Mesendoderm (in vitro differentiated cells): Measurements from ENCODE around the gene WWC1.
A peak's percentile ranks its signal among the peaks of the same experiment; 100 is the strongest.

ENCODE experiments used
- DNase-seq: peaks from one replicate; pipeline ENCODE4 v3.0.0; 2013
- H2AK5ac ChIP-seq: 2 replicates; pipeline ENCODE4 v1.6.1; 2013; ENCODE audit warnings: low read length, inconsistent platforms
- H2BK120ac ChIP-seq: 2 replicates; pipeline ENCODE4 v1.6.1; 2013; ENCODE audit warnings: low read depth, mild to moderate bottlenecking, low read length, moderate library complexity, mixed read lengths
- H2BK15ac ChIP-seq: replicated peaks from 2 replicates; pipeline ENCODE4 v1.6.1; 2013; ENCODE audit warnings: low read depth, mild to moderate bottlenecking, moderate library complexity
- H2BK5ac ChIP-seq: 2 replicates; pipeline ENCODE4 v1.6.1; 2013; ENCODE audit warnings: low read length, inconsistent platforms
- H3K18ac ChIP-seq: 2 replicates; pipeline ENCODE4 v1.6.1; 2013; ENCODE audit warnings: mild to moderate bottlenecking, low read length, mixed read lengths
- H3K23ac ChIP-seq: one replicate; pipeline ENCODE4 v1.6.1; 2013; ENCODE audit warnings: low read length
- H3K27ac ChIP-seq: 2 replicates; pipeline ENCODE4 v1.5.1; 2013; ENCODE audit warnings: low read depth, mild to moderate bottlenecking, inconsistent platforms, low read length, moderate library complexity
- H3K27me3 ChIP-seq: 2 replicates; pipeline ENCODE4 v1.6.1; 2013; ENCODE audit warnings: low read length, control low read depth, mild to moderate bottlenecking, inconsistent platforms; ENCODE audit not compliant: insufficient read depth, poor library complexity
- H3K36me3 ChIP-seq: 2 replicates; pipeline ENCODE4 v1.6.1; 2013; ENCODE audit warnings: low read length, inconsistent platforms; ENCODE audit not compliant: control insufficient read depth, insufficient read depth
- H3K4ac ChIP-seq: one replicate; pipeline ENCODE4 v1.6.1; 2013; ENCODE audit warnings: low read depth, mild to moderate bottlenecking, low read length, moderate library complexity
- H3K4me1 ChIP-seq: 2 replicates; pipeline ENCODE4 v1.6.1; 2013; ENCODE audit warnings: low read depth, low read length, inconsistent platforms; ENCODE audit not compliant: control insufficient read depth
- H3K4me2 ChIP-seq: 2 replicates; pipeline ENCODE4 v1.6.1; 2013; ENCODE audit warnings: low read length
- H3K4me3 ChIP-seq: 2 replicates; pipeline ENCODE4 v1.5.1; 2013; ENCODE audit warnings: mild to moderate bottlenecking, low read length
- H3K56ac ChIP-seq: one replicate; pipeline ENCODE4 v1.6.1; 2013; ENCODE audit warnings: low read length
- H3K79me1 ChIP-seq: 2 replicates; pipeline ENCODE4 v1.6.1; 2013; ENCODE audit warnings: low read length, inconsistent platforms
- H3K79me2 ChIP-seq: 2 replicates; pipeline ENCODE4 v1.6.1; 2013; ENCODE audit warnings: mild to moderate bottlenecking, low read length; ENCODE audit not compliant: control insufficient read depth, insufficient read depth
- H3K9ac ChIP-seq: 2 replicates; pipeline ENCODE4 v1.6.1; 2013; ENCODE audit warnings: low read length, inconsistent platforms
- H4K5ac ChIP-seq: one replicate; pipeline ENCODE4 v1.6.1; 2013; ENCODE audit warnings: low read length
- H4K8ac ChIP-seq: one replicate; pipeline ENCODE4 v1.6.1; 2013; ENCODE audit warnings: low read depth, mild to moderate bottlenecking, control low read depth, low read length, moderate library complexity
- WGBS: extraction: QIAGEN DNeasy Blood & Tissue Kit; methylation state at CpG from one replicate; pipeline ENCODE4 v1.1.7; 2013; ENCODE audit warnings: low lambda C conversion rate, missing lambda C conversion rate; ENCODE audit not compliant: insufficient coverage; ENCODE audit errors: extremely low coverage; 5-methylcytosine and 5-hydroxymethylcytosine counted together

WWC1 gene

GRCh38 chr5:168356171-168356570 lies 64.7 kb downstream of the WWC1 start:
- Histone ChIP-seq H3K36me3 (no peaks in the 10 kb centered on the region), H3K18ac (no peak overlapping the region), H3K27ac (no peak overlapping the region), H2BK120ac (no peak overlapping the region), H2BK15ac (no peak overlapping the region), H3K9ac (no peak overlapping the region), H2BK5ac (no peak overlapping the region), H3K56ac (no peak overlapping the region), H3K79me2 (peaks cover 7% of the 10 kb centered on the region), H2AK5ac (no peak overlapping the region), H3K79me1 (peaks cover 16% of the 10 kb centered on the region), H3K4me1 (peaks cover 4% of the 10 kb centered on the region), H4K5ac (no peak overlapping the region), H3K4ac (no peak overlapping the region), H3K27me3 (no peaks in the 10 kb centered on the region), H3K23ac (no peak overlapping the region), H3K4me2 (no peak overlapping the region), H3K4me3 (no peak overlapping the region), H4K8ac (no peak overlapping the region)
- WGBS: no CpG with 5 or more reads among the region's 13 CpGs
- no peak for DNase-seq

DNA sequence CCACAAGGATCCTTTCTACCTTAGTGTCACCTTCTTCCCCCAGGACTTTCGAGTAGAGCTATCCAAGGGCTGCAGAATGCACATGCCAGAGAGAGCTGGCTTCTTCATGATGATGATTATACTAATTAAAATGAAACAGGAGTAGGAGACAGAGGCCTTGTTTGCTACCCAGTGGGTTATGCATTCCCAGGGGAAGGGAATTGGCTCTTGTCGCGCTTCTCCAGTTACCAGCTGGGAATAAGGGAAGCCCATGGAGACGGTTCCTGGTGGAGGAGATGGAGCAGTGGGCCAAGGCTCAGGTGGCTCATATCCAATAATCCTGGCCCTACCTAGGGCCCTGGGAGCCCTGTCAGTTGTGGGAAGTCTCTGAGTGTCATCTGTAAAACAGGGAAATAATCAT lies 65.1 kb downstream of the WWC1 start:
- no peak overlapping the region for H2BK120ac ChIP-seq
- H3K18ac ChIP-seq: no peak overlapping the region
- H4K8ac ChIP-seq: no peak overlapping the region
- no CpG with 5 or more reads among the region's 4 CpGs for WGBS
- no peak overlapping the region for H3K9ac ChIP-seq
- no peak overlapping the region for H3K4ac ChIP-seq
- no peak overlapping the region for H2AK5ac ChIP-seq
- no peak overlapping the region for H4K5ac ChIP-seq
- H3K36me3 ChIP-seq: no peaks in the 10 kb centered on the region
- no peak for DNase-seq
- H3K4me1 ChIP-seq: peaks cover 4% of the 10 kb centered on the region
- no peak overlapping the region for H3K4me2 ChIP-seq
- H2BK5ac ChIP-seq: no peak overlapping the region
- peaks cover 5% of the 10 kb centered on the region for H3K79me2 ChIP-seq
- no peaks in the 10 kb centered on the region for H3K27me3 ChIP-seq
- H3K27ac ChIP-seq: no peak overlapping the region
- no peak overlapping the region for H3K23ac ChIP-seq
- no peak overlapping the region for H3K56ac ChIP-seq
- no peak overlapping the region for H3K4me3 ChIP-seq
- H3K79me1 ChIP-seq: peaks cover 16% of the 10 kb centered on the region
- H2BK15ac ChIP-seq: no peak overlapping the region

- Histone ChIP-seq H4K8ac (no peak overlapping the region), H2BK15ac (no peak overlapping the region), H3K9ac (no peak overlapping the region), H3K79me1 (peaks cover 20% of the 10 kb centered on the region), H3K36me3 (no peaks in the 10 kb centered on the region), H3K56ac (no peak overlapping the region), H3K79me2 (peaks cover 5% of the 10 kb centered on the region), H2BK5ac (no peak overlapping the region), H3K27me3 (no peaks in the 10 kb centered on the region), H3K4me2 (no peak overlapping the region), H3K23ac (no peak overlapping the region), H2BK120ac (no peak overlapping the region), H2AK5ac (no peak overlapping the region), H4K5ac (no peak overlapping the region), H3K4me1 (peaks cover 4% of the 10 kb centered on the region), H3K18ac (no peak overlapping the region), H3K4me3 (no peak overlapping the region), H3K4ac (no peak overlapping the region), H3K27ac (no peak overlapping the region)
- DNase-seq: no peak
- WGBS: no CpG with 5 or more reads among the region's 3 CpGs
Observed at GRCh38 chr5:168357876-168358275, 66.4 kb downstream of the WWC1 start.

DNA sequence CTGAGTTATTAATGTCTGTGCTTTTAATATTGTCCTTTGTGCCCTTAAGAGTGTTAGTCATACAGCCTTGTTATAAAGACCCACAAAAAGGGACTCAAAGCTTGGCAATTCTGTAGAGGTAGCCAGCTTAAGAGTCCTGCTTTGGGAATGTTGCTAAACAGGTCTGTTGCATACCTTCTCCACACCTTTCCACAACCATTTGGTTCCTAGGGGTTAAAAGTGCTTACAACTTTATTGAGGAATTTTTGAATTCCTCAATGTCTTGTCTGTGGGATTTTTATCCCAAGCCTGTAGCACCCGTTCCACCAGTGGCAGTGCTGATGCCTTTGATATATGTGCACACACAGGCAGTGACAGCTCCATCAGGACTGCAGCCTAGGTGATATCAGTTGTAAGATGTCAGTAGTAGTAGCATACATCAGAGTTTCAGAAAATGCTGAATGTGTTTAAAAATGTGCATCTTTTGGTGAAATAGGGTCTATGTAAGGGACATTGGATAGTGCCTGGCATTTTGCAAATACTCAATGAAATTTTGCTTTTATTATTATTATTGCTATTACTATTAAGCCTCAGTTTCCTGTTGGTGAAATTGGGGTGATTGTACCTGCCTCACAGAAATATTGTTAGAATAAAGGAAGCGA lies 68.5 kb downstream of the WWC1 start:
- Histone ChIP-seq H3K9ac (no peak overlapping the region), H3K4ac (no peak overlapping the region), H3K36me3 (no peaks in the 10 kb centered on the region), H2BK5ac (no peak overlapping the region), H2AK5ac (no peak overlapping the region), H3K4me2 (no peak overlapping the region), H4K8ac (no peak overlapping the region), H3K23ac (no peak overlapping the region), H3K18ac (no peak overlapping the region), H3K4me1 (peaks cover 13% of the 10 kb centered on the region), H3K4me3 (no peak overlapping the region), H3K27me3 (no peaks in the 10 kb centered on the region), H3K27ac (no peak overlapping the region), H3K79me1 (peaks cover 18% of the 10 kb centered on the region), H3K79me2 (peaks cover 5% of the 10 kb centered on the region), H4K5ac (no peak overlapping the region), H2BK120ac (no peak overlapping the region), H3K56ac (no peak overlapping the region), H2BK15ac (no peak overlapping the region)
- WGBS: no CpG with 5 or more reads among the region's 2 CpGs
- peak; percentile 92 for DNase-seq

DNA sequence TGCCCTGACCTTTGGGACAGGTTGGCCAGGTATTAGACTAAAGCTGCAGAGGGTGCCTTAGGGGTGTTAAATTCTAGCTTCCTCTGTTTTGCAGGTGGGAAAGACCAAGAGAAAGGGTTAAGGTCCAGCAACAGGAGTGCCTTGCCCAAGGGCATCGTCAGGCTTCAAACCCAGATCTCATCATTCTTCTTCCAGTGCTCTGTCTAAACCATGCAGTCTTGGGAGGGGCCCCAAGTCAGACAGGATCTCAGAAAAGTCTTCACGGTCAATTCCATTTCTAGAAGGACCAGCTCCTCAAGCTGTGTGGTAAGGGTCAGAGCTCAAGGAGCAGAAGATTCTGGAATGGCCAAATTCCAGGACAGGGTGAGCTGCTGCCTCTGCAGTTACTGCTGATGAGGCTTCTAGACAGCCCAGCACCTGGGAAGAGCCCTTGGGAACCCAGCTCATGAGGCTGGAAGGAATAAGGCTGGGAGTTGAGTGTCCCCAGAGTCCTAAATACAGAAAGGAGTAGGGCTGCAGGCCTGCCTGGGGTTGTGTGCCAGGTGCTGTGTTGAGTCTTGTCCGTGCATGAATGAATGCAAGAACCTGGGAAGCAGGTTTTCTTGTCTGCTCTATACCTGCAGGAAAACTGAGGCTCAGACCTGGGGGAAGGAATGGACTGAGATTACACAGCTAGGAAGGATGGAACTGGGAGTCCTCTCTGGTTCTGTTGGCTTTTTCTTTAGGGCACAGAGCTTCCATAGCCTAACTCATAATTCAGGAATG lies 69.3 kb downstream of the WWC1 start:
- H4K8ac ChIP-seq: no peak overlapping the region
- peaks cover 5% of the 10 kb centered on the region for H3K79me2 ChIP-seq
- no peak overlapping the region for H3K18ac ChIP-seq
- WGBS: no CpG with 5 or more reads among the region's 3 CpGs
- DNase-seq: no peak
- no peak overlapping the region for H3K4me3 ChIP-seq
- no peak overlapping the region for H3K27ac ChIP-seq
- H3K4me1 ChIP-seq: peaks cover 15% of the 10 kb centered on the region
- no peak overlapping the region for H2BK5ac ChIP-seq
- H3K9ac ChIP-seq: no peak overlapping the region
- H2BK15ac ChIP-seq: no peak overlapping the region
- no peak overlapping the region for H3K23ac ChIP-seq
- H3K4me2 ChIP-seq: no peak overlapping the region
- no peak overlapping the region for H2AK5ac ChIP-seq
- H4K5ac ChIP-seq: no peak overlapping the region
- H3K79me1 ChIP-seq: peaks cover 17% of the 10 kb centered on the region
- no peaks in the 10 kb centered on the region for H3K36me3 ChIP-seq
- H3K27me3 ChIP-seq: no peaks in the 10 kb centered on the region
- H2BK120ac ChIP-seq: no peak overlapping the region
- no peak overlapping the region for H3K56ac ChIP-seq
- H3K4ac ChIP-seq: no peak overlapping the region
